GM19397 (cell line): Measurements from ENCODE around the gene CXorf51A.
"Not testable (repeated sequence)": the region's sequence is repeated elsewhere in the genome, so short reads cannot be mapped to it uniquely, and the experiment has no call there.

ENCODE experiments used
- ATAC-seq: cut with Tn5 transposase; IDR thresholded peaks from one replicate; pipeline ENCODE4 v1.9.1; 2021; ENCODE audit warnings: mild to moderate bottlenecking, moderate library complexity; ENCODE audit not compliant: unreplicated experiment

The CXorf51A gene

DNA sequence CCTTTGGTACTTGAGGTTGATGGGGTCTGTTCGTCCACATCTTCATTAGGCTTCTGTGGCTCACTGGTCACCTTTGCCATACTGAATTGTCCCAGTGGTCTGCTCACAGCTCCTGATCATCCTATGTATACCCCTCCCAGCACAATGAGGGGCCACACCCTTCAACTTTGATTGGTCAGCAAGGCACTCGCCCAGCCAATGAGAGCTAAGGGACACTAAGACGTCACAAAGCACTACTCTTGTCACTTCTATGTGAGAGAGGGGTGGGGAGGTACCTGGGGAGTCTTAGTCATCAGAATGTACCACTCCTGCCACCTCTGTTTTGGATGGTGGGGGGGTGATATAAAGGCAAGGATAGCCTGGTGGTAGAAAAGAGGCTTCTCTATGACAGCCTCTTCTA is at the start of gene CXorf51A:
Gene CXorf51A (minus strand): TSS at position 101 of the 400 bp plus-strand sequence. CDS start 21 bp downstream, at position 80.
- ATAC-seq: not testable (repeated sequence)

DNA sequence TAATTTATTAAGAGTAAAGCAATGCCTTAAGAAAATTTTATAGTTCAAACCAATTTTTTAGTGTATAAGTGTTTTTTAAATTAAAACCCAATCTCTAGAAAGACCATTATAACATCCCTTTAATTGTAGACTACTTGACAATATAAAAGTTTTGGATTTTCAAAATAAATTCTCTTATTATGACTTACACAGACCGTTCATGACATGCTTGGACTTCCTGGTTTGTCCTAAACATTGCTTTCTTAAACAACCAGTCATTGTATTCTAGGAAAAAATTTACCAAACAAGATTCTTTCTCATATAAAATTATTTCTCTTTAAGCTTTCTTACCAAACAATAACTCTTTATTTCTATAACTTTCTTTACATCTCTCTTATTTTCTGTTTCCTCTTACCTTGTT is 49.0 kb upstream of the CXorf51A start:
- ATAC-seq: no peak

GRCh38 chrX:146854281-146854680 is 39.7 kb upstream of the CXorf51A start:
- no peak for ATAC-seq

DNA sequence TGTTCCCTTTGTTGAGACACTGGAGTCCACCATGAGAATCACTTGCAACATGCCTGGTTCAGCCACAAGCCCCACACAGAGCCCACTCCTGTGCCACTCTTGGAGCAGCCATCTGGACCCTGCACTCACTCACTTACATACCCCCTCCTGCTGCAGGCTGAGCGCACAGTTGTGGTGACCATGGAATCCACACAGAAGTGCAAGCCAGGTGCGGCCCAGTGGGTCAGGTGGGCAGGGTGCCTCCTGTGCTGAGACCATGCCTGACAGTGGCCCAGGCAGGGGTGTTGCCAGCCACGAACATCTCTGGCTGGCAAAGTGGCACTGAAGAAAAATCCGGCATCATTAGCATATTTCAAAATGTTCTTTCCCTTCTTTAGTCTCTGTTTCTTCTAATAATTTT is 17.4 kb upstream of the CXorf51A start:
- no peak for ATAC-seq

GRCh38 chrX:146809471-146809870 is 5.1 kb downstream of the CXorf51A start, which contains the start of gene CXorf51B:
Gene CXorf51B (plus strand): TSS chrX:146809771. CDS start chrX:146809792, 21 bp downstream.
- ATAC-seq: not testable (repeated sequence)
